HEK293 (cell line): ENCODE results near the gene TSPEAR.

ENCODE experiments used
- CTCF ChIP-seq: fragments of 450-650 bp; formaldehyde crosslinking; IDR thresholded peaks from 2 replicates; pipeline ENCODE4 v1.5.1; 2016; ENCODE audit warnings: missing biosample characterization, missing genetic modification characterization
- FEZF1 ChIP-seq: fragments of 450-650 bp; formaldehyde crosslinking; IDR thresholded peaks from 2 replicates; pipeline ENCODE4 v1.5.1; 2016; ENCODE audit warnings: missing biosample characterization, missing genetic modification characterization
- PRDM10 ChIP-seq: fragments of 450-650 bp; formaldehyde crosslinking; IDR thresholded peaks from 2 replicates; pipeline ENCODE4 v1.5.1; 2016; ENCODE audit warnings: missing biosample characterization, missing genetic modification characterization
- TCF7L2 ChIP-seq: IDR thresholded peaks from 2 replicates; pipeline ENCODE4 v1.6.1; 2011; ENCODE audit warnings: low read depth, mild to moderate bottlenecking, inconsistent platforms, low read length, moderate library complexity, borderline replicate concordance
- ZNF10 ChIP-seq: fragments of 450-650 bp; formaldehyde crosslinking; IDR thresholded peaks from 2 replicates; pipeline ENCODE4 v1.5.1; 2017; ENCODE audit warnings: missing biosample characterization, missing genetic modification characterization
- ZNF114 ChIP-seq: fragments of 450-650 bp; formaldehyde crosslinking; IDR thresholded peaks from 2 replicates; pipeline ENCODE4 v1.5.0; 2017; ENCODE audit warnings: missing biosample characterization, missing genetic modification characterization
- ZNF23 ChIP-seq: fragments of 450-650 bp; formaldehyde crosslinking; IDR thresholded peaks from 2 replicates; pipeline ENCODE4 v1.5.1; 2016; ENCODE audit warnings: missing biosample characterization, missing genetic modification characterization, borderline replicate concordance
- ZNF274 ChIP-seq, 2 experiments: fragments of 200-500 bp in 1 of 2; fragments of 450-650 bp in 1 of 2; sonication (Bioruptor generic) in 1 of 2; formaldehyde crosslinking in 1 of 2; IDR thresholded peaks; 2 replicates each; pipeline versions ENCODE4 v1.5.1 to v1.6.1; 2014 to 2016; ENCODE audit warnings: borderline replicate concordance in 1 of 2, inconsistent platforms in 1 of 2, low read length in 1 of 2, missing biosample characterization in 1 of 2, missing genetic modification characterization in 1 of 2
- ZNF311 ChIP-seq: fragments of 450-650 bp; formaldehyde crosslinking; IDR thresholded peaks from 2 replicates; pipeline ENCODE4 v1.5.1; 2017; ENCODE audit warnings: missing biosample characterization, missing genetic modification characterization, borderline replicate concordance
- ZNF362 ChIP-seq: fragments of 450-650 bp; formaldehyde crosslinking; IDR thresholded peaks from 2 replicates; pipeline ENCODE4 v1.5.1; 2016; ENCODE audit warnings: missing biosample characterization, missing genetic modification characterization
- ZNF404 ChIP-seq: fragments of 450-650 bp; formaldehyde crosslinking; IDR thresholded peaks from 2 replicates; pipeline ENCODE4 v1.5.1; 2017; ENCODE audit warnings: missing biosample characterization, missing genetic modification characterization
- ZNF639 ChIP-seq: fragments of 450-650 bp; formaldehyde crosslinking; IDR thresholded peaks from 2 replicates; pipeline ENCODE4 v1.5.1; 2016; ENCODE audit warnings: missing biosample characterization, missing genetic modification characterization
- ZNF664 ChIP-seq: fragments of 450-650 bp; formaldehyde crosslinking; IDR thresholded peaks from 2 replicates; pipeline ENCODE4 v1.5.1; 2016; ENCODE audit warnings: missing biosample characterization, missing genetic modification characterization
- ZNF777 ChIP-seq: fragments of 450-650 bp; formaldehyde crosslinking; IDR thresholded peaks from 2 replicates; pipeline ENCODE4 v1.5.1; 2017; ENCODE audit warnings: missing biosample characterization, missing genetic modification characterization, borderline replicate concordance

GRCh38 chr21:44497703-44498126 is 213.7 kb downstream of the TSPEAR start:
- TF ChIP-seq ZNF664 (tag by site-specific recombination), result no peak
- TF ChIP-seq FEZF1, result no peak
- TF ChIP-seq PRDM10 (tag by site-specific recombination), result no peak
- TF ChIP-seq ZNF404 (tag by site-specific recombination), result no peak
- no peak for TF ChIP-seq ZNF639 (tag by site-specific recombination)
- no peak for TF ChIP-seq ZNF777 (tag by site-specific recombination)
- no peak for TF ChIP-seq ZNF114 (tag by site-specific recombination)
- no peak for TF ChIP-seq TCF7L2
- TF ChIP-seq ZNF10 (tag by site-specific recombination), result no peak
- TF ChIP-seq CTCF (tag by site-specific recombination), result no peak
- no peak for TF ChIP-seq ZNF311 (tag by site-specific recombination)
- no peak for TF ChIP-seq ZNF23 (tag by site-specific recombination)
- no peak for TF ChIP-seq ZNF274 (IDR thresholded peaks at IDR 0.05; ENCODE audit: low read length)
- no peak for TF ChIP-seq ZNF274 (tag by site-specific recombination; IDR thresholded peaks at IDR 0.05; ENCODE audit: borderline replicate concordance)
- no peak for TF ChIP-seq ZNF362
